ENCODE measurements around the gene CD109. TPM values are rescaled to one million over a fixed set of nuclear protein-coding genes. Genes with fewer than 3 reads are reported as not detected.

CD109 gene
- total RNA-seq, 2 donors from 2014 or later = 2.0 TPM

GRCh38 chr6:73652637-73653570, 43.1 kb upstream of the CD109 start:
- 5 to 6% methylated on average over 10 to 26 of the region's 32 CpGs for WGBS, 2 experiments (ENCODE audit: insufficient coverage in 1 of 2, insufficient read length in 1 of 2)
- peak; percentile 52 for TF ChIP-seq CTCF (conservative IDR thresholded peaks at IDR 0.05)
- H3K27ac ChIP-seq (ENCODE audit: low read depth, low read length) = peak overlapping the region; percentile 44

GRCh38 chr6:73653571-73654424, 42.2 kb upstream of the CD109 start, which contains the start of gene SLC17A5:
SLC17A5 (minus strand) TSS chr6:73653992; CDS start chr6:73653886, 106 bp downstream.
- Histone ChIP-seq H3K4me3 (ENCODE audit: low read length) (peak within 1 kb of the TSS; percentile 99), H3K9ac (ENCODE audit: extremely low read depth, low read length, poor library complexity, severe bottlenecking) (peak within 1 kb of the TSS; percentile 72), H3K27ac (ENCODE audit: low read depth, low read length) (peak within 1 kb of the TSS; percentile 63), H3K9me3 (ENCODE audit: control insufficient read depth, low read length) (no peaks in the 10 kb centered on the region), H3K27me3 (ENCODE audit: control insufficient read depth, insufficient read depth, low read length, poor library complexity, severe bottlenecking) (no peaks in the 10 kb centered on the region), H3K4me1 (ENCODE audit: control insufficient read depth, insufficient read depth, low read length) (no peaks in the 10 kb centered on the region), H3K36me3 (ENCODE audit: control insufficient read depth, insufficient read depth, low read length) (no peaks in the 10 kb centered on the region)
- no peak for TF ChIP-seq CTCF (conservative IDR thresholded peaks at IDR 0.05)
- Mint-ChIP-seq H3K27ac (peak within 1 kb of the TSS; percentile 97), H3K9me3 (peaks cover 3% of the 10 kb centered on the region), H3K4me1 (peaks cover 4% of the 10 kb centered on the region), H3K27me3 (ENCODE audit: insufficient read depth) (no peaks in the 10 kb centered on the region), H3K4me3 (peak within 1 kb of the TSS; percentile 87), H3K36me3 (ENCODE audit: low read depth) (no peaks in the 10 kb centered on the region)
- peak; percentile 99 for DNase-seq
- WGBS, 2 experiments (ENCODE audit: insufficient coverage in 1 of 2, insufficient read length in 1 of 2) = 0% methylated on average over 11 to 90 of the region's 90 CpGs

More at GRCh38 chr6:73652637-73653570, 43.1 kb upstream of the CD109 start:
- H3K4me1 Mint-ChIP-seq = peaks cover 4% of the 10 kb centered on the region
- H3K36me3 Mint-ChIP-seq (ENCODE audit: low read depth) = no peaks in the 10 kb centered on the region
- Histone ChIP-seq H3K9ac (ENCODE audit: extremely low read depth, low read length, poor library complexity, severe bottlenecking) (peak overlapping the region; percentile 55), H3K9me3 (ENCODE audit: control insufficient read depth, low read length) (no peaks in the 10 kb centered on the region), H3K4me1 (ENCODE audit: control insufficient read depth, insufficient read depth, low read length) (no peaks in the 10 kb centered on the region), H3K27me3 (ENCODE audit: control insufficient read depth, insufficient read depth, low read length, poor library complexity, severe bottlenecking) (no peaks in the 10 kb centered on the region), H3K36me3 (ENCODE audit: control insufficient read depth, insufficient read depth, low read length) (no peaks in the 10 kb centered on the region), H3K4me3 (ENCODE audit: low read length) (peak overlapping the region; percentile 99)
- peak overlapping the region; percentile 87 for H3K4me3 Mint-ChIP-seq
- DNase-seq = peak; percentile 88
- H3K27ac Mint-ChIP-seq = peak overlapping the region; percentile 61
- no peaks in the 10 kb centered on the region for H3K9me3 Mint-ChIP-seq
- H3K27me3 Mint-ChIP-seq (ENCODE audit: insufficient read depth) = no peaks in the 10 kb centered on the region

GRCh38 chr6:73655341-73655917, 40.6 kb upstream of the CD109 start:
- peak overlapping the region; percentile 87 for H3K4me3 Mint-ChIP-seq
- peaks cover 3% of the 10 kb centered on the region for H3K9me3 Mint-ChIP-seq
- DNase-seq = no peak
- Histone ChIP-seq H3K9me3 (ENCODE audit: control insufficient read depth, low read length) (peaks cover 3% of the 10 kb centered on the region), H3K4me1 (ENCODE audit: control insufficient read depth, insufficient read depth, low read length) (no peaks in the 10 kb centered on the region), H3K4me3 (ENCODE audit: low read length) (no peak overlapping the region), H3K9ac (ENCODE audit: extremely low read depth, low read length, poor library complexity, severe bottlenecking) (no peak overlapping the region), H3K36me3 (ENCODE audit: control insufficient read depth, insufficient read depth, low read length) (no peaks in the 10 kb centered on the region), H3K27me3 (ENCODE audit: control insufficient read depth, insufficient read depth, low read length, poor library complexity, severe bottlenecking) (no peaks in the 10 kb centered on the region), H3K27ac (ENCODE audit: low read depth, low read length) (no peak overlapping the region)
- no peaks in the 10 kb centered on the region for H3K27me3 Mint-ChIP-seq (ENCODE audit: insufficient read depth)
- no peak for TF ChIP-seq CTCF (conservative IDR thresholded peaks at IDR 0.05)
- no peak overlapping the region for H3K27ac Mint-ChIP-seq
- 94 to 100% methylated on average over 2 of the region's 2 CpGs for WGBS, 2 experiments (ENCODE audit: insufficient coverage in 1 of 2, insufficient read length in 1 of 2)
- no peaks in the 10 kb centered on the region for H3K36me3 Mint-ChIP-seq (ENCODE audit: low read depth)
- peaks cover 4% of the 10 kb centered on the region for H3K4me1 Mint-ChIP-seq
